RWPE2 (cell line): ENCODE results near the gene ALS2.
"Not testable (repeated sequence)": the region's sequence is repeated elsewhere in the genome, so short reads cannot be mapped to it uniquely, and the experiment has no call there.

Experiments used
- ATAC-seq: fragments of 200-7000 bp; cut with Tn5 transposase; 3 replicates; pipeline ENCODE4 v1.9.1; 2021; ENCODE audit warnings: low read depth
- DNase-seq: peaks from one replicate; pipeline ENCODE4 v3.0.0-alpha.2; 2020; ENCODE audit warnings: low spot score
- H3K27ac ChIP-seq: fragments of 450-650 bp; 2 replicates; pipeline ENCODE4 v1.5.1; 2017; ENCODE audit warnings: mild to moderate bottlenecking; ENCODE audit not compliant: poor library complexity, severe bottlenecking
- H3K27me3 ChIP-seq: fragments of 250-450 bp; sonication (Bioruptor Pico); 2 replicates; pipeline ENCODE4 v1.5.1; 2021; ENCODE audit warnings: mild to moderate bottlenecking, moderate library complexity; ENCODE audit not compliant: insufficient read depth, poor library complexity, severe bottlenecking
- H3K36me3 ChIP-seq: fragments of 250-450 bp; sonication (Bioruptor Pico); 2 replicates; pipeline ENCODE4 v1.5.1; 2020; ENCODE audit warnings: low read depth, mild to moderate bottlenecking, moderate library complexity
- H3K4me1 ChIP-seq: fragments of 250-450 bp; sonication (Bioruptor Pico); 2 replicates; pipeline ENCODE4 v1.5.1; 2021; ENCODE audit warnings: mild to moderate bottlenecking, moderate library complexity; ENCODE audit not compliant: insufficient read depth, poor library complexity, severe bottlenecking
- H3K4me3 ChIP-seq: fragments of 250-450 bp; sonication (Bioruptor Pico); 2 replicates; pipeline ENCODE4 v1.5.1; 2021; ENCODE audit warnings: mild to moderate bottlenecking, moderate library complexity; ENCODE audit not compliant: severe bottlenecking
- H3K9me3 ChIP-seq: fragments of 250-450 bp; sonication (Bioruptor Pico); 2 replicates; pipeline ENCODE4 v1.5.1; 2021; ENCODE audit warnings: mild to moderate bottlenecking, moderate library complexity; ENCODE audit not compliant: severe bottlenecking
- TF ChIP-seq, protein P1 (sequence below): fragments of 450-650 bp; IDR thresholded peaks from one replicate; pipeline ENCODE4 v1.5.1; 2017; ENCODE audit warnings: mild to moderate bottlenecking, moderate library complexity; ENCODE audit not compliant: poor library complexity, severe bottlenecking

The ALS2 gene

DNA sequence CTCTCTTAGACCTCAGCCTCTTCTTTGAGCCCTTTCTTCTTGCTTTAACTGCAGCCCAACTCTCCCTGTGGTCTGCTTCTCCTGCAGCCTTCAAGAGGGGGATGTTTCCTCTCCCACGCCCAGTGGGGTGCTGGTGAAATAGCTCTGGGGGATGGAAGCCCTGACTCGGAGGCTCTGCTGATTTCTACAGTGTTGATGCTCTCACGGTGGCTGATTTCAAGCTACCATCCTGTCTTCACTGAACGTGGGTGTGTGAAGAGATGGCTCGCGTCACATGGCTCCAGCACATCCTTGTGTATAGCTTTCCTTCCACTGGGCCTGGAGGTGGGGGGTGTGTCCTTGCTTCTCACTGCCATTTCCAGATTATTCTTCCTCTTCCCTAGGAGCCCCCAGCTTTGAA lies 102.3 kb downstream of the ALS2 start:
- no peaks in the 10 kb centered on the region for H3K27me3 ChIP-seq
- H3K27ac ChIP-seq = no peak overlapping the region
- ATAC-seq (no peak), DNase-seq (no peak)
- TF ChIP-seq, protein P1, sequence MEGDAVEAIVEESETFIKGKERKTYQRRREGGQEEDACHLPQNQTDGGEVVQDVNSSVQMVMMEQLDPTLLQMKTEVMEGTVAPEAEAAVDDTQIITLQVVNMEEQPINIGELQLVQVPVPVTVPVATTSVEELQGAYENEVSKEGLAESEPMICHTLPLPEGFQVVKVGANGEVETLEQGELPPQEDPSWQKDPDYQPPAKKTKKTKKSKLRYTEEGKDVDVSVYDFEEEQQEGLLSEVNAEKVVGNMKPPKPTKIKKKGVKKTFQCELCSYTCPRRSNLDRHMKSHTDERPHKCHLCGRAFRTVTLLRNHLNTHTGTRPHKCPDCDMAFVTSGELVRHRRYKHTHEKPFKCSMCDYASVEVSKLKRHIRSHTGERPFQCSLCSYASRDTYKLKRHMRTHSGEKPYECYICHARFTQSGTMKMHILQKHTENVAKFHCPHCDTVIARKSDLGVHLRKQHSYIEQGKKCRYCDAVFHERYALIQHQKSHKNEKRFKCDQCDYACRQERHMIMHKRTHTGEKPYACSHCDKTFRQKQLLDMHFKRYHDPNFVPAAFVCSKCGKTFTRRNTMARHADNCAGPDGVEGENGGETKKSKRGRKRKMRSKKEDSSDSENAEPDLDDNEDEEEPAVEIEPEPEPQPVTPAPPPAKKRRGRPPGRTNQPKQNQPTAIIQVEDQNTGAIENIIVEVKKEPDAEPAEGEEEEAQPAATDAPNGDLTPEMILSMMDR = no peak
- no peaks in the 10 kb centered on the region for H3K36me3 ChIP-seq
- no peak overlapping the region for H3K4me3 ChIP-seq
- no peaks in the 10 kb centered on the region for H3K9me3 ChIP-seq
- no peaks in the 10 kb centered on the region for H3K4me1 ChIP-seq

DNA sequence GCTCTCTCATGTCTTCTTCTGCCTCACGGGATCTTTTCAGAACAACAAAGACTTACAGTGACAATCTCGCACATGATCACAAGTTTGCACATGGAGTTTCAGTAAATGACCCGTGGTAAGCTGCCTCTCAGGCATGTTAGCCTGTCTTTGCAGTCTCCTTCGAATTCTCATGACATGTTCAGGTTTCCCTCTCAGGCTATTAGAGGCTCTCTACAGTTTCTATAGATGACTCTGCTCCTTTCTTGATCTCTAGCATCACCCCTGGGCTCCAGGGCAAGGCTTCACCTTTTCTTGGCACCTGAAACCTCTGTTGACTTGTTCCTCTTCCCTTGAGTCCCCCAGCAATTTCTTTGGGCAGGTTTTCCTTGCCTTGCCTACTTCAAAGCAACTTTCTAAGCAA lies 105.3 kb downstream of the ALS2 start:
- Histone ChIP-seq H3K27me3 (no peaks in the 10 kb centered on the region), H3K27ac (no peak overlapping the region), H3K4me3 (no peak overlapping the region), H3K36me3 (no peaks in the 10 kb centered on the region), H3K9me3 (no peaks in the 10 kb centered on the region), H3K4me1 (no peaks in the 10 kb centered on the region)
- DNase-seq = no peak
- TF ChIP-seq, protein P1 = no peak
- no peak for ATAC-seq

DNA sequence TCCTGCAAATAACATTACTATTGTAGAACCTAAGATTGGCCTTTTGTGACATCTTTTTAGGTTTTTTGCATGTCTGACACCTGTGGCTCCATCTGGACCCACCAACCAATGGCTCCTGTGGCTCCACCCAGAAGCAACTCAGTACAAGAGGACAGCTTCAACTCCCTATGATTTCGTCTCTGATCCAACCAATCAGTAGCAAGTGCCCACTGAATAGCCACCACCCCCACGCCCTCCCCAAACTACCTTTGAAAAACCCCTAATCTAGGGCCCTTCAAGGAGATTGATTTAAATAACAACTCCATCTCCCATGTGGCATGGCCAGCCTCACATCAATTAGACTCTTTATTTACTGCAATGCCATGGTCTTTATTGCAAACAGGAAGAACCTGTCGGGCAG lies 105.9 kb downstream of the ALS2 start:
- ATAC-seq = no peak
- TF ChIP-seq, protein P1 = no peak
- Histone ChIP-seq H3K4me3 (no peak overlapping the region), H3K27ac (no peak overlapping the region), H3K9me3 (no peaks in the 10 kb centered on the region), H3K36me3 (no peaks in the 10 kb centered on the region), H3K4me1 (no peaks in the 10 kb centered on the region), H3K27me3 (no peaks in the 10 kb centered on the region)
- DNase-seq = no peak

DNA sequence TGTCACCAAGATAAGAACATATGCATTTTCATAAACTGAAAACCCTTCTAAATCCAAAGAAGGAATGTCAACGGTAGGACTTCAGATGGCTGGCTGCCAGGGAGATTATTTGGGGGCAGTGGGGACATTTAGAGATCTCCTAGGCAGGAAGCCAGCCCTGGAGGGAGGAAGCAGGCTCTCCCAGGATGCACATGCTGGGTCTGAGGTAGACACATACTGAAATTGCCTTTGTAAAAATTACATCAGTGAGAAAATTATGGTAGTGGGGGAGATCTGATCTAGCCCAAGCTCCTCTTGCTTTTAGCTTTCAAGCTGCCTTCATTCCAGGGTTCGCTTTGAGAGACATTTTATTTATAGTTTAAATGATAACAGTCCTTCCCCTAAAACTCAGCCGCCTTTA lies 106.4 kb downstream of the ALS2 start:
- no peak for DNase-seq
- no peak for ATAC-seq
- TF ChIP-seq, protein P1 = no peak

GRCh38 chr2:201673546-201673945 lies 107.2 kb downstream of the ALS2 start:
- Histone ChIP-seq H3K4me3 (no peak overlapping the region), H3K27me3 (no peaks in the 10 kb centered on the region), H3K4me1 (no peaks in the 10 kb centered on the region), H3K27ac (no peak overlapping the region), H3K36me3 (no peaks in the 10 kb centered on the region), H3K9me3 (no peaks in the 10 kb centered on the region)
- ATAC-seq (no peak), DNase-seq (no peak)
- TF ChIP-seq, protein P1 = no peak

More for the DNA sequence above, 106.4 kb downstream of the ALS2 start:
- H3K9me3 ChIP-seq = no peaks in the 10 kb centered on the region
- H3K36me3 ChIP-seq = no peaks in the 10 kb centered on the region
- H3K4me1 ChIP-seq = no peaks in the 10 kb centered on the region
- H3K27me3 ChIP-seq = no peaks in the 10 kb centered on the region
- H3K4me3 ChIP-seq = no peak overlapping the region
- no peak overlapping the region for H3K27ac ChIP-seq

- H3K9me3 ChIP-seq, H3K27ac ChIP-seq, H3K4me1 ChIP-seq, ATAC-seq, H3K27me3 ChIP-seq, DNase-seq, H3K4me3 ChIP-seq, H3K36me3 ChIP-seq: not testable (repeated sequence)
These were observed 109.5 kb downstream of the ALS2 start for GRCh38 chr2:201671205-201671604.
